ENCODE measurements around the gene SPEG.

SPEG gene

DNA sequence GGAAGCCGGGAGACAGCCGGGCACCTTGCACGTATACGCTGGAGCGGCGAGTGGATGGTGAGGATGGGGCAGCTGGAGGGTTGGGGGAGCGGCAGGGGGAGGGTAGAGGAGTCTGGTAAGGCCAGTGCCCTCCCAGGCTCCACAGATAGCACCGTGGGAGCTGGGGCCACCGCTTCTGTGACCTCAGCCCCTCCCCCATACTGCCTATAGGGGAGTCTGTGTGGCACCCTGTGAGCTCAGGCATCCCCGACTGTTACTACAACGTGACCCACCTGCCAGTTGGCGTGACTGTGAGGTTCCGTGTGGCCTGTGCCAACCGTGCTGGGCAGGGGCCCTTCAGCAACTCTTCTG lies 54.2 kb downstream of the SPEG start:
- TF ChIP-seq, protein P1, sequence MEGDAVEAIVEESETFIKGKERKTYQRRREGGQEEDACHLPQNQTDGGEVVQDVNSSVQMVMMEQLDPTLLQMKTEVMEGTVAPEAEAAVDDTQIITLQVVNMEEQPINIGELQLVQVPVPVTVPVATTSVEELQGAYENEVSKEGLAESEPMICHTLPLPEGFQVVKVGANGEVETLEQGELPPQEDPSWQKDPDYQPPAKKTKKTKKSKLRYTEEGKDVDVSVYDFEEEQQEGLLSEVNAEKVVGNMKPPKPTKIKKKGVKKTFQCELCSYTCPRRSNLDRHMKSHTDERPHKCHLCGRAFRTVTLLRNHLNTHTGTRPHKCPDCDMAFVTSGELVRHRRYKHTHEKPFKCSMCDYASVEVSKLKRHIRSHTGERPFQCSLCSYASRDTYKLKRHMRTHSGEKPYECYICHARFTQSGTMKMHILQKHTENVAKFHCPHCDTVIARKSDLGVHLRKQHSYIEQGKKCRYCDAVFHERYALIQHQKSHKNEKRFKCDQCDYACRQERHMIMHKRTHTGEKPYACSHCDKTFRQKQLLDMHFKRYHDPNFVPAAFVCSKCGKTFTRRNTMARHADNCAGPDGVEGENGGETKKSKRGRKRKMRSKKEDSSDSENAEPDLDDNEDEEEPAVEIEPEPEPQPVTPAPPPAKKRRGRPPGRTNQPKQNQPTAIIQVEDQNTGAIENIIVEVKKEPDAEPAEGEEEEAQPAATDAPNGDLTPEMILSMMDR (IDR thresholded peaks at IDR 0.05; ENCODE audit: borderline replicate concordance, insufficient read depth, low read depth, low read length): no peak
- no peak overlapping the region for H3K4me3 ChIP-seq (ENCODE audit: low read depth, low read length)

DNA sequence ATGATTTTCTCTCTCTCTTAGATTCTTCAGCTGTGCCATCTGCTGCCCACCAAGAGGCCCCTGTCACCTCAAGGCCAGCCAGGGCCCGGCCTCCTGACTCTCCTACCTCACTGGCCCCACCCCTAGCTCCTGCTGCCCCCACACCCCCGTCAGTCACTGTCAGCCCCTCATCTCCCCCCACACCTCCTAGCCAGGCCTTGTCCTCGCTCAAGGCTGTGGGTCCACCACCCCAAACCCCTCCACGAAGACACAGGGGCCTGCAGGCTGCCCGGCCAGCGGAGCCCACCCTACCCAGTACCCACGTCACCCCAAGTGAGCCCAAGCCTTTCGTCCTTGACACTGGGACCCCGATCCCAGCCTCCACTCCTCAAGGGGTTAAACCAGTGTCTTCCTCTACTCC lies 54.7 kb downstream of the SPEG start:
- TF ChIP-seq, protein P1 (IDR thresholded peaks at IDR 0.05; ENCODE audit: borderline replicate concordance, insufficient read depth, low read depth, low read length): no peak
- no peak overlapping the region for H3K4me3 ChIP-seq (ENCODE audit: low read depth, low read length)

- TF ChIP-seq, protein P1 (IDR thresholded peaks at IDR 0.05; ENCODE audit: borderline replicate concordance, insufficient read depth, low read depth, low read length): no peak
- H3K4me3 ChIP-seq (ENCODE audit: low read depth, low read length): no peak overlapping the region
Observed at GRCh38 chr2:219490186-219490585, 55.5 kb downstream of the SPEG start.

GRCh38 chr2:219490600-219491130 lies 56.0 kb downstream of the SPEG start:
- H3K4me3 ChIP-seq (ENCODE audit: low read depth, low read length): no peak overlapping the region
- TF ChIP-seq, protein P1 (IDR thresholded peaks at IDR 0.05; ENCODE audit: borderline replicate concordance, insufficient read depth, low read depth, low read length): no peak

DNA sequence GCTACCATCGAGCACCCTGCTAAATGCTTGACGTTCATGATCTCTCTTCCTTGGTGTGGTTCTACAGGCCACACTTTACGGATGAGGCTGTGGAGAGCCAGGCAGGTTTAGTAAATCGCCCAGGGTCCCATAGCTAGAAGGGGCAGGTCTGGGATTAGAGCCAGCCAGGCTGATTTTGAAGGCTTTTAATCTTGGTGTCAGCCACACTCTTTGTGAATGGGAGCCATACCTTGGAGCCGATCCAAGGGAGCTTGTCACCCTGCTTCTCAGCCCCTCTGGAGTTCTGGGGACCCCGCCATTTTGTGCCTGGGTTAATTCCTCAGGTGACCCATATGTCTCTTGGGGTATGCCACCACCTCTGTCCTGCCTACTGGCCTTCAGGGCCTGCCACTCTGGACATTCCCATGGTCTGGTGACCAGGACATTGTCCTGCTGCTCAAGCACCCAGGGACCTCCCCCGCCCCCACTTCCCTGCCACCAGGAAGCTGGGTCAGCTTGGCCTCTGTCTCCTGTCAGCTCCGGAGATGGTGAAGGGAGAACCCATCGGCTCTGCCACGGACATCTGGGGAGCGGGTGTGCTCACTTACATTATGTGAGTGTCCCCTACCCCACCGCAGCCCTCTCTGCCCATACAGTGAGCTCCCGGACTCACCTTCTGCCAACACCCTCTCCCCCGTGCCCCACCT lies 56.8 kb downstream of the SPEG start:
- TF ChIP-seq, protein P1 (IDR thresholded peaks at IDR 0.05; ENCODE audit: borderline replicate concordance, insufficient read depth, low read depth, low read length): no peak
- no peak overlapping the region for H3K4me3 ChIP-seq (ENCODE audit: low read depth, low read length)

DNA sequence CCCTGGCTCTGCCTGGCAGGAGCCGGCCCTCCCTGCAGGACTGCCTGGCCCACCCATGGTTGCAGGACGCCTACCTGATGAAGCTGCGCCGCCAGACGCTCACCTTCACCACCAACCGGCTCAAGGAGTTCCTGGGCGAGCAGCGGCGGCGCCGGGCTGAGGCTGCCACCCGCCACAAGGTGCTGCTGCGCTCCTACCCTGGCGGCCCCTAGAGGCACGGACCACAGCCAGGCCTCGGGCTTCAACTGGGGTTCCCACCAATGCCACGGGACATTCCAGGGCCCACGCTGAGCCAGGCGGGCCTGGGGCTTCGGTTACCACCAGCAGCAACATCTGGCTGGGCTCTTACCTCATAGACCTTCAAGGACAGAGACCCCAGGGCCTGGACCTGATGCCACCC lies 57.9 kb downstream of the SPEG start:
- TF ChIP-seq, protein P1 (IDR thresholded peaks at IDR 0.05; ENCODE audit: borderline replicate concordance, insufficient read depth, low read depth, low read length): no peak
- H3K4me3 ChIP-seq (ENCODE audit: low read depth, low read length): no peak overlapping the region

DNA sequence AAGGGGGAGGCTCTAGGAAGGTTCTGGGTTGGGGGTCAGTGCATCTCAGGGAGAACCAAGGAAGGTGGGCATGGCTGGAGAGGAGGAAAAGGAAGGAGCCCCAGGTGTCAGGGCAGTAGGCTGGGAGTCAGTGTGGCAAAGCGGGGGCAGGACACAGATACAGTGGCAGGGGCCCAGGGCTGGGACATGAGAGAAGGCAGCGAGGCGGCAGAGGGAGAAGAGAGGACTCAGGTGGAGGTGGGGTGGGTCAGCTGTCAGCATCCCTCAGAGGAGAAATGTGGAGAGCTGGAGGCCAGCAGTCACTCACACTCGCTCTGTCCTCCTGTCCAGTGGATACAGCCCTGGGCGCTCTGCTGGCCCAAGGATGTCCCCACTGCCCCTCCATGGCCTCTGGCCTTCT lies 58.4 kb downstream of the SPEG start:
- no peak overlapping the region for H3K4me3 ChIP-seq (ENCODE audit: low read depth, low read length)
- TF ChIP-seq, protein P1 (IDR thresholded peaks at IDR 0.05; ENCODE audit: borderline replicate concordance, insufficient read depth, low read depth, low read length): no peak
